HepG2 (cell line): ENCODE data around the gene CAPN10. TPM values are rescaled to one million over a fixed set of nuclear protein-coding genes. Genes with fewer than 3 reads are reported as not detected.

Experiments used
- FOXK2 ChIP-seq: fragments of 450-650 bp; IDR thresholded peaks from 2 replicates; pipeline ENCODE4 v1.6.1; 2016
- GATAD2A ChIP-seq: IDR thresholded peaks from 2 replicates; pipeline ENCODE4 v1.6.1; 2016
- PAX8 ChIP-seq: sonication (generic); formaldehyde crosslinking; IDR thresholded peaks from 2 replicates; pipeline ENCODE4 v1.8.0; 2022; ENCODE audit warnings: mild to moderate bottlenecking, missing genetic modification reagents, borderline replicate concordance
- ZBTB10 ChIP-seq: sonication (generic); formaldehyde crosslinking; IDR thresholded peaks from 2 replicates; pipeline ENCODE4 v1.4.0; 2020; ENCODE audit warnings: missing genetic modification reagents, borderline replicate concordance
- ZFY ChIP-seq: sonication (generic); formaldehyde crosslinking; IDR thresholded peaks from 2 replicates; pipeline ENCODE4 v1.4.0; 2020; ENCODE audit warnings: missing genetic modification reagents
- ZNF512 ChIP-seq: sonication (generic); formaldehyde crosslinking; IDR thresholded peaks from 2 replicates; pipeline ENCODE4 v1.4.0; 2020; ENCODE audit warnings: mild to moderate bottlenecking, missing genetic modification reagents
- ZNF878 ChIP-seq: sonication (generic); formaldehyde crosslinking; IDR thresholded peaks from 2 replicates; pipeline ENCODE4 v1.8.1; 2023; ENCODE audit warnings: mild to moderate bottlenecking, missing genetic modification reagents, moderate library complexity
- ZSCAN31 ChIP-seq: sonication (generic); formaldehyde crosslinking; IDR thresholded peaks from 2 replicates; pipeline ENCODE4 v1.5.0; 2020; ENCODE audit warnings: low read depth, mild to moderate bottlenecking, missing genetic modification reagents
- polyA plus RNA-seq, 8 experiments: library from polyadenylated mRNA; depleted of rRNA in 3 of 8; stranded (reverse) in 7 of 8; unstranded in 1 of 8; fragments of >200 nt; fragmentation: Illumina TruSeq in 4 of 8; extraction: Trizol in 4 of 8; gene quantifications; 2 replicates each; pipeline versions ENCODE4 v1.2.1 to v1.2.3, GENCODE V29; 2011 to 2016; ENCODE audit warnings: low read depth in 4 of 8, missing spikeins in 1 of 8, mixed read lengths in 1 of 8; ENCODE audit not compliant: insufficient read depth in 1 of 8
- total RNA-seq, 5 experiments: library from RNA; depleted of rRNA; stranded (reverse); fragments of >200 nt; fragmentation: Illumina TruSeq; extraction: Trizol; gene quantifications; 2 replicates each; pipeline ENCODE4 v1.2.3, GENCODE V29; 2016; ENCODE audit warnings: low read depth in 1 of 5
- TF ChIP-seq, protein P1 (sequence below): fragments of 450-650 bp; IDR thresholded peaks from 2 replicates; pipeline ENCODE4 v1.6.1; 2017
- TF ChIP-seq, protein P2 (sequence below), 2 experiments: fragments of 450-650 bp in 1 of 2; sonication (generic) in 1 of 2; formaldehyde crosslinking in 1 of 2; IDR thresholded peaks; 2 replicates each; pipeline versions ENCODE4 v1.6.1 to v1.8.0; 2016 to 2022; ENCODE audit warnings: antibody characterized with exemption in 1 of 2, mild to moderate bottlenecking in 1 of 2, missing genetic modification reagents in 1 of 2

CAPN10 gene
- total and polyA plus RNA-seq, 2 of the 13 experiments (the other 11 are each of a cell fraction or from before 2014, with no cell fraction given), result 27.6 to 32.4 TPM

GRCh38 chr2:240566203-240567136 lies 20.1 kb upstream of the CAPN10 start (continued):
- TF ChIP-seq ZNF512 (no peak), GATAD2A (CRISPR knock-in tag) (peak; percentile 62; the same call in 1 of the 2 replicates), ZNF878 (0 out of 2 replicates have a peak, but pooled peaks have one; percentile 46), ZFY (CRISPR knock-in tag) (peak; percentile 49), FOXK2 (no peak), ZSCAN31 (peak; percentile 47; the same call in 1 of the 2 replicates), ZBTB10 (peak; percentile 77), PAX8 (CRISPR knock-in tag) (no peak; the same call in 1 of the 2 replicates)
- TF ChIP-seq, protein P1, sequence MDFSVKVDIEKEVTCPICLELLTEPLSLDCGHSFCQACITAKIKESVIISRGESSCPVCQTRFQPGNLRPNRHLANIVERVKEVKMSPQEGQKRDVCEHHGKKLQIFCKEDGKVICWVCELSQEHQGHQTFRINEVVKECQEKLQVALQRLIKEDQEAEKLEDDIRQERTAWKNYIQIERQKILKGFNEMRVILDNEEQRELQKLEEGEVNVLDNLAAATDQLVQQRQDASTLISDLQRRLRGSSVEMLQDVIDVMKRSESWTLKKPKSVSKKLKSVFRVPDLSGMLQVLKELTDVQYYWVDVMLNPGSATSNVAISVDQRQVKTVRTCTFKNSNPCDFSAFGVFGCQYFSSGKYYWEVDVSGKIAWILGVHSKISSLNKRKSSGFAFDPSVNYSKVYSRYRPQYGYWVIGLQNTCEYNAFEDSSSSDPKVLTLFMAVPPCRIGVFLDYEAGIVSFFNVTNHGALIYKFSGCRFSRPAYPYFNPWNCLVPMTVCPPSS, result no peak
- TF ChIP-seq, protein P2, sequence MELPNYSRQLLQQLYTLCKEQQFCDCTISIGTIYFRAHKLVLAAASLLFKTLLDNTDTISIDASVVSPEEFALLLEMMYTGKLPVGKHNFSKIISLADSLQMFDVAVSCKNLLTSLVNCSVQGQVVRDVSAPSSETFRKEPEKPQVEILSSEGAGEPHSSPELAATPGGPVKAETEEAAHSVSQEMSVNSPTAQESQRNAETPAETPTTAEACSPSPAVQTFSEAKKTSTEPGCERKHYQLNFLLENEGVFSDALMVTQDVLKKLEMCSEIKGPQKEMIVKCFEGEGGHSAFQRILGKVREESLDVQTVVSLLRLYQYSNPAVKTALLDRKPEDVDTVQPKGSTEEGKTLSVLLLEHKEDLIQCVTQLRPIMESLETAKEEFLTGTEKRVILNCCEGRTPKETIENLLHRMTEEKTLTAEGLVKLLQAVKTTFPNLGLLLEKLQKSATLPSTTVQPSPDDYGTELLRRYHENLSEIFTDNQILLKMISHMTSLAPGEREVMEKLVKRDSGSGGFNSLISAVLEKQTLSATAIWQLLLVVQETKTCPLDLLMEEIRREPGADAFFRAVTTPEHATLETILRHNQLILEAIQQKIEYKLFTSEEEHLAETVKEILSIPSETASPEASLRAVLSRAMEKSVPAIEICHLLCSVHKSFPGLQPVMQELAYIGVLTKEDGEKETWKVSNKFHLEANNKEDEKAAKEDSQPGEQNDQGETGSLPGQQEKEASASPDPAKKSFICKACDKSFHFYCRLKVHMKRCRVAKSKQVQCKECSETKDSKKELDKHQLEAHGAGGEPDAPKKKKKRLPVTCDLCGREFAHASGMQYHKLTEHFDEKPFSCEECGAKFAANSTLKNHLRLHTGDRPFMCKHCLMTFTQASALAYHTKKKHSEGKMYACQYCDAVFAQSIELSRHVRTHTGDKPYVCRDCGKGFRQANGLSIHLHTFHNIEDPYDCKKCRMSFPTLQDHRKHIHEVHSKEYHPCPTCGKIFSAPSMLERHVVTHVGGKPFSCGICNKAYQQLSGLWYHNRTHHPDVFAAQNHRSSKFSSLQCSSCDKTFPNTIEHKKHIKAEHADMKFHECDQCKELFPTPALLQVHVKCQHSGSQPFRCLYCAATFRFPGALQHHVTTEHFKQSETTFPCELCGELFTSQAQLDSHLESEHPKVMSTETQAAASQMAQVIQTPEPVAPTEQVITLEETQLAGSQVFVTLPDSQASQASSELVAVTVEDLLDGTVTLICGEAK (IDR thresholded peaks at IDR 0.05), result no peak
- TF ChIP-seq, protein P2 (CRISPR knock-in tag; IDR thresholded peaks at IDR 0.05), result peak; percentile 17; the same call in 1 of the 2 replicates
